Stimulated activated memory B cell treated with anti-CD40 and anti-IgM and Interleukin-4, amounts not matched to agents 10 μg/mL and 1 μg/mL and 100 μg/mL, for 72 hours (primary cell): ENCODE measurements around the gene GP9.
A peak's percentile ranks its signal among the peaks of the same experiment; 100 is the strongest.

Experiments used
- ATAC-seq: fragments of 150-1000 bp; cut with Tn5 transposase; 2 replicates; pipeline ENCODE4 v1.10.0; 2021
- H3K27ac Mint-ChIP-seq: one replicate; pipeline ENCODE4 v1.8.0; 2022; ENCODE audit warnings: mild to moderate bottlenecking, mixed read lengths
- H3K27me3 Mint-ChIP-seq: one replicate; pipeline ENCODE4 v1.8.0; 2022; ENCODE audit warnings: mixed read lengths
- H3K36me3 Mint-ChIP-seq: one replicate; pipeline ENCODE4 v1.8.0; 2022; ENCODE audit warnings: mixed read lengths
- H3K4me1 Mint-ChIP-seq: one replicate; pipeline ENCODE4 v1.8.0; 2022; ENCODE audit warnings: mixed read lengths
- H3K4me3 Mint-ChIP-seq: one replicate; pipeline ENCODE4 v1.8.0; 2022; ENCODE audit warnings: mild to moderate bottlenecking, moderate library complexity, mixed read lengths
- H3K9me3 Mint-ChIP-seq: one replicate; pipeline ENCODE4 v1.8.0; 2022; ENCODE audit warnings: mixed read lengths

The GP9 gene

GRCh38 chr3:129023008-129023358 is 37.6 kb upstream of the GP9 start:
- no peaks in the 10 kb centered on the region for H3K36me3 Mint-ChIP-seq
- no peaks in the 10 kb centered on the region for H3K27me3 Mint-ChIP-seq
- no peak overlapping the region for H3K27ac Mint-ChIP-seq
- no peak overlapping the region for H3K4me3 Mint-ChIP-seq
- peaks cover 18% of the 10 kb centered on the region for H3K4me1 Mint-ChIP-seq
- ATAC-seq: no peak
- no peaks in the 10 kb centered on the region for H3K9me3 Mint-ChIP-seq

DNA sequence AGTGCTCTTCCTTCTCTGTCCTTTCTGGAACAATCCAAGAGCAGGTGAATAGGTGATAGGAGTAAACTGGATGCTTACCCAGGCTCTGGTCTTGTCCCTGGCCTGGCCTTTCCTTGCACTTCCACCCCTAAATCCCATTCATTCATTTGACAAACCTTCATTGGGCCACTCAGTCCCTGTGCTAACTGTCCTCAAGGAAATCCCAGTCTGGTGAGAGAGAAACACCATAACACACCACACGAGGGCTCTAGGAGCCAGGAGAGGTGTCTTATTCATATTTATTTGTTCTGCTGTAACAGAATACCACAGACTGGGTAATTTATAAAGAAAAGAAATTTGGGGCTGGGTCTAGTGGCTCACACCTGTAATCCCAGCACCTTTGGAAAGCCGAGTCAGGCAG is 36.7 kb upstream of the GP9 start:
- H3K27me3 Mint-ChIP-seq: peaks cover 2% of the 10 kb centered on the region
- H3K4me3 Mint-ChIP-seq: no peak overlapping the region
- no peak for ATAC-seq
- H3K4me1 Mint-ChIP-seq: peaks cover 13% of the 10 kb centered on the region
- H3K9me3 Mint-ChIP-seq: no peaks in the 10 kb centered on the region
- no peak overlapping the region for H3K27ac Mint-ChIP-seq
- H3K36me3 Mint-ChIP-seq: no peaks in the 10 kb centered on the region

DNA sequence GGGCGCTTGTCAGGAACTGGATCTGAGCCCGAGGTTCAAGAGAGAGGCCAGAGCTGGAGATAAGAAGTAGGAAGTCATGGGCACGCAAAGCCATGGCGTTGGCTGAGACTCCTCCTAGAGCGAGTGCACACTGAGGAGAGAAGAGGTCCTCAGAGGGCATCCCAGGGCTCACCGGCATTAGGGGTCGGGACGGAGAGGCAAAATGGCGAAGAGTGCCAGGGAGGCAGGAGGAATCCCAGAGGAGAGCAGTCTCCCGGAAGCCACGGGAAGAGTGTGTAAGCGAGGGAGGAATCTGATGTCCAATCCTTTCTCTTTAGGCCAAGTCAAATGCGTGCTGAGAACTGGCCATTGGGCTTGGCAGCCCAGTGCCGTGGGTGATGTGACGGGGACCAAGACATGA is 35.5 kb upstream of the GP9 start:
- Mint-ChIP-seq H3K4me1 (peaks cover 10% of the 10 kb centered on the region), H3K36me3 (no peaks in the 10 kb centered on the region), H3K27ac (no peak overlapping the region), H3K4me3 (no peak overlapping the region), H3K27me3 (peaks cover 6% of the 10 kb centered on the region), H3K9me3 (no peaks in the 10 kb centered on the region)
- ATAC-seq: no peak

DNA sequence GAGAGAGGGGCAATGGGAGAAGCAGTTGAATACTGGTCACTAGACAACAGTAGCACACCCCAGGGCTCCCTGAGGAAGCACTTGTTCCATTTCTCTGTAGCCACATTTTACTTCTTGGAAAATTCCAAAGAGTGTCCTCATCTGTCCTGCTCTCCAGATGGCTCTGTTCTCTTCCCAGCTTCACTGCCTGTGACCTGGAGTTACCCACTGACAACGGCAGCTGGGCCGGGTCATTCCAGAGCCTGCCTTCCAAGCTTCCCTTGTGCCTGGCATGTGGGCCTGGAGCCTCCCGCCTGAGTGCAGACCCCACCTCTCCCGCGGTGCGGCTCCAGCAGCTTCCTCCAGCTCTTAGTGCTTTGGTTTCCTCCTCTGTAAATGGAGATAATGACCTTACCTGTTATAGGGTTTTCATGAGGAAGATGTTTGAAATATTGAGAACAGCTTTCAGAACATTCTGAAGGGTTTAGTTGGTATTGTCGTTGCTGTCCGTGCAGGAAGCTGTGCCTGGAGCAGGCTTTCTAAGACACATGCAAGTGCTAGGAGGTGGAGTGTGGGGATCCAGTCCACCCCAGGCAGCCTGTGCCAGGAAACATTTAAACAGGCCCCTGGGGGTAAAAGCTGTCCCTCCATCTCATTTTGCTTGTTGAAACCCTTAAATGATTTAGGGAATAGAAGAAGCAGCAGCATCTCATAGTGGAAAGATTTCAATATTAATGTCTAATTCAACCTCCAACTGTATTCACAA is 34.7 kb upstream of the GP9 start:
- Mint-ChIP-seq H3K4me1 (peaks cover 10% of the 10 kb centered on the region), H3K4me3 (no peak overlapping the region), H3K27ac (peak overlapping the region; percentile 80), H3K36me3 (no peaks in the 10 kb centered on the region), H3K9me3 (no peaks in the 10 kb centered on the region), H3K27me3 (peaks cover 6% of the 10 kb centered on the region)
- no peak for ATAC-seq

DNA sequence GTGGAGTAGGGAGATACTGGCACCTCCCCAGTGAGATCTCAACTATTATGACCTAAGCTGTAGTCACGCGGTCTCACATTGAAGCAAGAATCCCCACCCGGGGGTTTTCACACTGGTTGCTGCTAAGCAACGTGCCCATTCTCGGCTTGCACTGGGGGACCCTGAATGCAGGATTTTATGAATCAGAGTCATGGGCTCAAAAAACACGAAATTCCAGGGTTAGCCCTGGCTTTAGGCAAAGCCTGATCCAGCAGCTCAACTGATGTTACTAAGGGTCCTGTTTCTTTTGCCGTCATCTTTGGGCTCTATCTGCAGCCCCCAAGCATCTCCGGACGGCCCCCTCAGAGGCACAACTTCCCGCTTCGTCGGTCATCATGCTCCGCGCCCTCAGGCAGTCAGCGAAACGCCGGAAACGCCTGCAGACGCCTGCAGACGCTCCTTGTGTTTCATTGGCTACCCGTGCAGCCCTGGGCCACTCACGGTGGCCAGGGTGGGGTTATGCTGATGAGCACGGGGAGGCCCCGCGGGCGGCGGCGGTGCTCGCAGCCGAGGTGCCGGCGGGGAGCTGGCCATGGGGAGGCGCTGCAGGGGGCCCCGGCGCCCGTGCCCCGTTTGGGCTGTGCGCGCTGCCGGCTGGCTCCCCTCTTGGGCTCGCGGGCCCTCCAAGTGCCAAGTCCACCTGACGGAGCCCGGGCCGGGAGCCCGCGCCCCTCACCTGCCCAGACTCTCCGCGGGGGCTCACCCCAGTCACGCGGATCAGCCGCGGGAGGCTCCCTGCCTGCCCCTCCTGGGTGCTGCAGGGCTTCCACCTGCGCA is 33.6 kb upstream of the GP9 start:
- Mint-ChIP-seq H3K4me3 (peak overlapping the region; percentile 78), H3K9me3 (no peaks in the 10 kb centered on the region), H3K4me1 (peaks cover 10% of the 10 kb centered on the region), H3K27ac (peak overlapping the region; percentile 80), H3K27me3 (peaks cover 7% of the 10 kb centered on the region), H3K36me3 (no peaks in the 10 kb centered on the region)
- peak; percentile 99 for ATAC-seq

DNA sequence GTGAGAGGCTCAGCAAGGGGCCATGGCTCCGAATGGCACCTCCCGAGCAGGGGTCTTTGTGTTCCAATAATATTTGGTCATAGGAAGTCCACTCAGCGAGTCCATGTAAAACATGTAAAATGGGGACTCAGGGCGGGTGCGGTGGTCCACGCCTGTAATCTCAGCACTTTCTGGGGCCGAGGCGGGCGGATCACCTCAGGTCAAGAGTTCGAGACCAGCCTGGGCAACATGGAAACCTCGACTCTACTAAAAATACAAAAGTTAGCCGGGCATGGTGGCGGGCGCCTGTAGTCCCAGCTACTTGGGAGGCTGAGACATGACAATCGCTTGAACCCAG is 33.1 kb upstream of the GP9 start:
- Mint-ChIP-seq H3K27ac (no peak overlapping the region), H3K4me3 (peak overlapping the region; percentile 51), H3K9me3 (no peaks in the 10 kb centered on the region), H3K4me1 (peaks cover 10% of the 10 kb centered on the region), H3K36me3 (no peaks in the 10 kb centered on the region), H3K27me3 (peaks cover 13% of the 10 kb centered on the region)
- no peak for ATAC-seq

GRCh38 chr3:129028866-129029265 is 31.7 kb upstream of the GP9 start:
- Mint-ChIP-seq H3K4me3 (peak overlapping the region; percentile 50), H3K27ac (no peak overlapping the region), H3K9me3 (no peaks in the 10 kb centered on the region), H3K4me1 (peaks cover 10% of the 10 kb centered on the region), H3K36me3 (no peaks in the 10 kb centered on the region), H3K27me3 (peaks cover 25% of the 10 kb centered on the region)
- no peak for ATAC-seq

DNA sequence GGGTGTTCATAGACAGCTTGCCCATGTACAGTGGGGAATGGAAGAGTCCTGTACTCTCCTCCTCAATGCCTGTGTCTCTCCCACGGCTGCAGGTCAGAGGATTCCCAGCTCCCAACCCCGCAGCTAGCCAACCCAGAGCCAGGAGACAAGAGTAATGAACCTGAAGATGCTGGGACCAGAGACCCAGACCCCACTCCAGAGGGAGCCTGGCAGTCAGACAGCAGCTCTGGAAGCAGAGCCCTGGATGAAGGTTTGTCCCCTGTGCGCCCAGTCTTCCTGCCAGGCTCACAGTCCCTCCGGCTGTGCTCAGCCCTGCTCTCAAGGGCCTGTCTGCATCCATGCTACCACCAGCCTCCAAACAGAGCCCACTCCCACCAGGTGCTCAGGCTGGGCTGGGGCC is 30.0 kb upstream of the GP9 start:
- H3K27ac Mint-ChIP-seq: no peak overlapping the region
- no peak for ATAC-seq
- H3K4me3 Mint-ChIP-seq: no peak overlapping the region
- peaks cover 10% of the 10 kb centered on the region for H3K4me1 Mint-ChIP-seq
- peaks cover 26% of the 10 kb centered on the region for H3K27me3 Mint-ChIP-seq
- no peaks in the 10 kb centered on the region for H3K9me3 Mint-ChIP-seq
- no peaks in the 10 kb centered on the region for H3K36me3 Mint-ChIP-seq

DNA sequence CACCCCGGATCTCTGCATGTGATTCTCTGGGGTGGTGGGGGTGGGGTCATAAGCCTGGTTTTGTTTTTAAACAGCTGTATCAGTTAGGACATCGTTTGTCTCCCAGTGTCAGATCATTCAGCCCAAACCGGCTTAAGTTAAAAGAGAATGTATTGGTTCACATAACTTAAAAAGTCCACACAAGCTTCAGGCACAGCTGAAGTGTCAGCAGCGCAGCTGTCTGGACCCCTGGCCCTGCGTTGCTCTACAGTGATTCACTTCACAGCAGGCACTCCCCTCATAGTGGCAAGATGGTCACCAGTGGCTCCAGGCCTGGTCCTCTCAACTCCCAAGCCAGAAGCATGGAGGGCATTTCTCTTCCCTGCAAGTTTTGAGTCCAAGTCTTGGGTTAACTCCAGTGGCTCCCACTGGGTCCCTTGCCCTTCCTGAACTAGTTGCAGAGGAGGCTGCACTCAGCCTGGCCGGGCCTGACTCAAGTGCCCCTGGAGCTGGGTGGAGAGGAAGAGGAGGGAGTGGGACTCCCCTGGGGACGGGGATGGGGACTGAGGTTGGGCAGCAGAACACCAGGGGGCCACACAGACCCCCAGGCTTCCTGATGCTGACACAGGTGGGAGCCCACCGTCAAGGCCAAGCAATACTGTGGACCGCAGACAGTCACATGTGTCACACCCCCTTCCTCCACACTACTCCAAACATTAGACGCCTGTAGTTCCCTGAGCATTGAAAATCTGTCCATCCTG is 28.9 kb upstream of the GP9 start:
- H3K4me1 Mint-ChIP-seq: peaks cover 4% of the 10 kb centered on the region
- no peaks in the 10 kb centered on the region for H3K36me3 Mint-ChIP-seq
- peak overlapping the region; percentile 35 for H3K27ac Mint-ChIP-seq
- H3K9me3 Mint-ChIP-seq: no peaks in the 10 kb centered on the region
- no peak for ATAC-seq
- no peak overlapping the region for H3K4me3 Mint-ChIP-seq
- peaks cover 32% of the 10 kb centered on the region for H3K27me3 Mint-ChIP-seq

DNA sequence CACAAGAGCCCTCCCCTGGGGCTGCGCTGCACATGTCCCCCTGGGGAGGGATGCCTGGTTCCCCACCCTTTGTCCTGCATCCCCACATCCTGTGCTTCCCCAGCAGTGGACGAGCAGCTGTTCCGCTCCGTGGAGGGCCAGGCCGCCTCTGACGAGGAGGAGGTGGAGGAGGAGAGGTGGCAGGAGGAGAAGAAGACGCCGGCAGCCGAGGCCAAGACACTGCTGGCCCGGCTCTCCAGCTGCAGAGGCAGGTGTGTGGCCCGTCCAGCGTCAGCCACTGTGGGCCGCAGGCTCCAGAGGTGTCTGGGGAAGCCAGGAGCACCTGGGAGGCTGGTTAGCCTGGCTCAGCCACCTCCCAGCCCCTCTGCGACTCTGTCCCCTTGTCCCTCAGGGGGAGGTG is 27.9 kb upstream of the GP9 start:
- Mint-ChIP-seq H3K27ac (no peak overlapping the region), H3K4me3 (no peak overlapping the region), H3K9me3 (no peaks in the 10 kb centered on the region), H3K27me3 (peaks cover 41% of the 10 kb centered on the region), H3K4me1 (no peaks in the 10 kb centered on the region), H3K36me3 (no peaks in the 10 kb centered on the region)
- no peak for ATAC-seq

DNA sequence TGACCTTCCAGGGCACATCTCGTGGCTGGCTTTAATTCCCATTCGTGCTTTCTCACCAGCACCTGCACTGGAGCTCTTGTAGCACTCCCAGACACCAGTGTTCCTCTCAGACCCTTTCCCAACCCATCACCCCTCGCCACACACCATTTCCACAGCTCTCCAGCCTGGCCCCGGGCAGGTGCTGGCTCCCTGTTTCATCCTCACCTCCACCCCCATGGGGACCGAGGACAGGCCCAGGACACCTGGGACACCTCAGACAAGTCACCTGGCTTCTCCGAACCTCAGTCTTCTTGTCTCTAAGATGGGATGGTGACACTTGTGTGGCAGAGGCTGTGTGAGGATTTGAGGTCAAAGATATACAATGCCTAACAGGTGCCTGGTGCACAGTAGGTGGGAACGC is 27.4 kb upstream of the GP9 start:
- ATAC-seq: no peak
- H3K4me3 Mint-ChIP-seq: no peak overlapping the region
- H3K9me3 Mint-ChIP-seq: no peaks in the 10 kb centered on the region
- H3K4me1 Mint-ChIP-seq: no peaks in the 10 kb centered on the region
- H3K27ac Mint-ChIP-seq: no peak overlapping the region
- no peaks in the 10 kb centered on the region for H3K36me3 Mint-ChIP-seq
- H3K27me3 Mint-ChIP-seq: peaks cover 41% of the 10 kb centered on the region

DNA sequence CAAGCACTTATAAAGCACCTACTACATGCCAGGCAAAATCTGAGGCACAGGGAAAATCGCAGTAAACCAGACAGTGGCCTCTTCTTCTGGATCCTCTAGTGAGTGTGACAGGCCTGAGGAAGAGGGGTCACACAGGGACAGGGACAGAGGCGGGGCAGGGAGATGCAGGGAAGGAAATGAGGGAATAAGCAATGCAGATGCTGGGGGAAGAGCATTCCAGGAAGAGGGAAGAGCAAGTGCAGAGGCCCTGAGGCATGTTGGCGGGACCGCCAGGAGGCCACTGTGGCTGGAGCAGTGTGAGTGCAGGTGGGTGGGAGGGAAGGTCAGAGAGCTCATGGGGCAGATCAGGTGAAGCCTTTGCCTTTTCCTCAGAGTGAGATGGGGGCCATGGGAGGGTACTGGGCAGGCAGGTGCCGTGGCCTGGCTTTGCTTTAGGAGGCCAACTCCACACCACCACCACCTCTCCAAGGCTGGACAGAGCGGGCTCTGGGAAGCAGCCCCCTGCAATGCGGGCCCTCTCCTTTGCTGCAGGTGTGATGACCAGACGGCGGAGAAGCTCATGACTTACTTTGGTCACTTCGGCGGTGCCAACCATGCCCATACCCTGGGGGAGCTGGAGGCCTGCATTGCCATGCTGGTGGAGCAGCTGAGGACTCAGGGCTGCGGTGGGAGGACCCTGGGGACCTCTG is 26.8 kb upstream of the GP9 start:
- Mint-ChIP-seq H3K4me1 (no peaks in the 10 kb centered on the region), H3K27ac (no peak overlapping the region), H3K36me3 (no peaks in the 10 kb centered on the region), H3K9me3 (no peaks in the 10 kb centered on the region), H3K27me3 (peaks cover 46% of the 10 kb centered on the region), H3K4me3 (no peak overlapping the region)
- no peak for ATAC-seq

DNA sequence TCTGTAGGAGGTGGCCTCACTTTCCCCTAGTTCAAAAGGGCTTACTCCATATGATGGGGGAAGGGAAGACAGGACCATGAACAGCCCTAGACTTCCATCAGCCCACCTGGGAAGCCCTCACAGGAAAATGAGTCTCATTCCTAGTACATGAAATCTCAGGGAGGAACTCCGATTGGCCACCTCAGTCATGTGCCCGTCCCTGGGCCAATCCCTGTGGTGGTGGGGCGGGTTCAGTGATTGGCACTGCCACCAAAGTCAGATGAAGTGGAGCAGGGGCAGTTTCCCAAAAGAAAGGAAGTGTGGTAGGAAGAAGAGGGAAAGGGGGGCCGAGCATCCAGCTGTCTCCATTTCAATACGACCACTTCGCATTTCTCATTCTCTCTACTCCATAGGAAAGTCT is 25.9 kb upstream of the GP9 start:
- H3K27ac Mint-ChIP-seq: no peak overlapping the region
- no peaks in the 10 kb centered on the region for H3K36me3 Mint-ChIP-seq
- no peak overlapping the region for H3K4me3 Mint-ChIP-seq
- H3K27me3 Mint-ChIP-seq: peaks cover 49% of the 10 kb centered on the region
- no peaks in the 10 kb centered on the region for H3K9me3 Mint-ChIP-seq
- H3K4me1 Mint-ChIP-seq: no peaks in the 10 kb centered on the region
- ATAC-seq: no peak

DNA sequence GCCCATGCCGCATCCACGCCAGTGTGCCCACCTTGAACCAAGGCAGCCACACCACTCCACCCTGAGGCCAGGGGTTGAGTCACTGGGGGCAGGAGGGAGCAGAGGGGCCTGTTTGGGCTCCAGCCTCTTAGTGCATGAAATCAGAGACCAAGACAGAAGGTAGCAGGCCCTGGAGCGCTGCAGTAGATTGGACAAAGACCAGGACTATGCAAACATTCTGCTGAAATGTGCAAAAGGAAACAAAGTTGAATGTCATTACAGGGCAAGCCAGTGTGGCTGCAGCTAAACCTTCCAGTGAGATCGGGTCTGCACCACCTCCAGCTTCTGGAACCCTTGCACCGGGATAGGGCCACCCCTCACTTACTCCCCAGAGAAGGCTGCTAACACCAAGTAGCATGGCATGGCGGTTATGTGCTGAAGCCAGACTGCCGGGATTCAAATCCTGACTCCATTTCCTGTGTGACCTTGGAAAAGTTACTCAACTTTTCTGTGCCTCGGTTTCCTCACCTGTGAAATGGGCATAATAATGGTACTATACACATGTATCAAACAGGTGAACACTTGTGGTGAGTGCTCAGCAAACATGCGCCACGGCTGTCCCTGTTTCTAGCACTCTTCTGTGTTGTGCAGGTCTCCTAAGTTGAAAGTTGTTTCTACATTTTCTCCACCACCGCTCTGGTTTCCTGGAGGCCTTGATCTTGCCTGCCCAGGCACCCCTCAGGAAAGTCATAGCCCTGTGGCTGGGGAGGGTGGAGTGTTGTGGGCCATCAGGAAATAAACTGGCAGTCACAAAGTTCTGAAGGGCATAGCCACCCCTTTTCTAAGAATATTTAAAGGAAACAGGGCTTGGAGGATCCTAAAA is 25.0 kb upstream of the GP9 start:
- Mint-ChIP-seq H3K4me3 (no peak overlapping the region), H3K9me3 (no peaks in the 10 kb centered on the region), H3K27me3 (peaks cover 59% of the 10 kb centered on the region), H3K4me1 (no peaks in the 10 kb centered on the region), H3K27ac (no peak overlapping the region), H3K36me3 (no peaks in the 10 kb centered on the region)
- no peak for ATAC-seq
